AG04450 (cell line): ENCODE results near the gene CFAP20. TPM values are rescaled to one million over a fixed set of nuclear protein-coding genes. Genes with fewer than 3 reads are reported as not detected.

ENCODE experiments used
- CTCF ChIA-PET: fragments of 300-600, 350-600 bp; formaldehyde crosslinking; extraction: SDS; loops from one replicate; lab custom pipeline; 2022; ENCODE audit warnings: antibody characterized with exemption, inconsistent platforms; lab: Charles Lee
- POLR2A ChIA-PET: fragments of 350-600 bp; formaldehyde crosslinking; extraction: SDS; loops from one replicate; lab custom pipeline; 2021; ENCODE audit warnings: antibody characterized with exemption, inconsistent platforms; lab: Yijun Ruan, JAX
- DNase-seq: peaks from one replicate; pipeline ENCODE4 v3.0.0-alpha.2; 2011; ENCODE audit warnings: low read depth, low spot score
- H3K27ac ChIP-seq: one replicate; pipeline ENCODE4 v1.5.1; 2012; ENCODE audit warnings: low read depth, low read length, control low read depth
- H3K27me3 ChIP-seq: one replicate; pipeline ENCODE4 v1.6.0; 2012; ENCODE audit warnings: low read length; ENCODE audit not compliant: control insufficient read depth, insufficient read depth
- H3K4me3 ChIP-seq: 2 replicates; pipeline ENCODE4 v1.5.1; 2011; ENCODE audit warnings: mild to moderate bottlenecking, low read depth, low read length, control low read depth
- H3K9me3 ChIP-seq: 2 replicates; pipeline ENCODE4 v1.5.1; 2012; ENCODE audit warnings: low read length; ENCODE audit not compliant: control insufficient read depth, insufficient read depth
- polyA plus RNA-seq: library from polyadenylated mRNA; depleted of rRNA; stranded (reverse); fragments of >200 nt; gene quantifications from 2 replicates; pipeline ENCODE4 v1.2.3, GENCODE V29; 2011
- TF ChIP-seq, protein P1 (sequence below): IDR thresholded peaks from 2 replicates; pipeline ENCODE4 v1.5.1; 2011; ENCODE audit warnings: low read depth, low read length, control low read depth, inconsistent platforms

The CFAP20 gene
- polyA plus RNA-seq, 1 experiment = 35.7 TPM

DNA sequence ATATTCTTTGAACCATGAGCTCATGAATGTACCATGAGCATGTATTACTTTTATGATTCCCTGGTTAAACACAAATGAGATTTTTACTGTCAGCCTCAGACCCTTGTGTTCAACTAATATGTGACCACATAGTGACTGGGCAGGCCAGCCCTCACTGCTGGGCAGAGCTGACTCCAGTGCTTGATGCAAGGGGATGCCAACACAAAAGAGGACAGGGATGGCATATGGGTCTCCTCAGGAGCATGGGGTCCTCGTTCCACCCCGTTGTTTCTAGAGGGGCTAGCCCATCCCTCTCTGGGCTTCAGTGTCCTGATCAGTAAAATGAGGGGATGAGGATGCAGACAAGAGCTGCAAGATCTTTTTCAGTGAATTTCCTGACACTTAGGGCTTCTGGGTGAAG is 19.3 kb downstream of the CFAP20 start:
- Histone ChIP-seq H3K27me3 (peaks cover 2% of the 10 kb centered on the region), H3K9me3 (no peaks in the 10 kb centered on the region), H3K27ac (no peak overlapping the region), H3K4me3 (no peak overlapping the region)
- CTCF ChIA-PET = interaction anchor here (1.4 to 2.6 kb wide), 3 partner anchors 12 to 14 kb away, joined by 3 to 10 read pairs (median 3); no protein-coding TSS in a partner anchor
- POLR2A ChIA-PET = no interaction called here
- TF ChIP-seq, protein P1, sequence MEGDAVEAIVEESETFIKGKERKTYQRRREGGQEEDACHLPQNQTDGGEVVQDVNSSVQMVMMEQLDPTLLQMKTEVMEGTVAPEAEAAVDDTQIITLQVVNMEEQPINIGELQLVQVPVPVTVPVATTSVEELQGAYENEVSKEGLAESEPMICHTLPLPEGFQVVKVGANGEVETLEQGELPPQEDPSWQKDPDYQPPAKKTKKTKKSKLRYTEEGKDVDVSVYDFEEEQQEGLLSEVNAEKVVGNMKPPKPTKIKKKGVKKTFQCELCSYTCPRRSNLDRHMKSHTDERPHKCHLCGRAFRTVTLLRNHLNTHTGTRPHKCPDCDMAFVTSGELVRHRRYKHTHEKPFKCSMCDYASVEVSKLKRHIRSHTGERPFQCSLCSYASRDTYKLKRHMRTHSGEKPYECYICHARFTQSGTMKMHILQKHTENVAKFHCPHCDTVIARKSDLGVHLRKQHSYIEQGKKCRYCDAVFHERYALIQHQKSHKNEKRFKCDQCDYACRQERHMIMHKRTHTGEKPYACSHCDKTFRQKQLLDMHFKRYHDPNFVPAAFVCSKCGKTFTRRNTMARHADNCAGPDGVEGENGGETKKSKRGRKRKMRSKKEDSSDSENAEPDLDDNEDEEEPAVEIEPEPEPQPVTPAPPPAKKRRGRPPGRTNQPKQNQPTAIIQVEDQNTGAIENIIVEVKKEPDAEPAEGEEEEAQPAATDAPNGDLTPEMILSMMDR = no peak
- no peak for DNase-seq

DNA sequence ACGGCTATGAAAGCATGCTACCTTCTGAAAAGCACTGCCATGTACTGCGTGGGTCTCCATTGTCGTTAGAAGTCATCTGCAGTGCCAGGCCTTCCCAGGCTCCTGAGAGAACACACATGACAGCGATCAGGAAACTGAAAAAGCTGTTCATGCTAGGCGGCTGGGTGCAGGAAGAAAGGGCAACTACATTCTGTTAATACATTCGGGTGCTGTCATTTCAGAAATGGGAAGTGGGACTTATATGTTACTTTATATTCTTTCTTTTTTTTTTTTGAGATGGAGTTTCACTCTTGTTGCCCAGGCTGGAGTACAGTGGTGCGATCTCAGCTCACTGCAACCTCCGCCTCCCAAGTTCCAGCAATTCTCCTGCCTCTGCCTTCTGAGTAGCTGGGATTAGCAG is 19.9 kb downstream of the CFAP20 start:
- peaks cover 2% of the 10 kb centered on the region for H3K27me3 ChIP-seq
- H3K9me3 ChIP-seq = no peaks in the 10 kb centered on the region
- CTCF ChIA-PET = interaction anchor here (0.6 to 2.6 kb wide), 3 partner anchors 12 to 58 kb away, joined by 3 to 10 read pairs (median 3); no protein-coding TSS in a partner anchor
- TF ChIP-seq, protein P1 = no peak
- POLR2A ChIA-PET = no interaction called here
- no peak for DNase-seq
- no peak overlapping the region for H3K4me3 ChIP-seq
- no peak overlapping the region for H3K27ac ChIP-seq

DNA sequence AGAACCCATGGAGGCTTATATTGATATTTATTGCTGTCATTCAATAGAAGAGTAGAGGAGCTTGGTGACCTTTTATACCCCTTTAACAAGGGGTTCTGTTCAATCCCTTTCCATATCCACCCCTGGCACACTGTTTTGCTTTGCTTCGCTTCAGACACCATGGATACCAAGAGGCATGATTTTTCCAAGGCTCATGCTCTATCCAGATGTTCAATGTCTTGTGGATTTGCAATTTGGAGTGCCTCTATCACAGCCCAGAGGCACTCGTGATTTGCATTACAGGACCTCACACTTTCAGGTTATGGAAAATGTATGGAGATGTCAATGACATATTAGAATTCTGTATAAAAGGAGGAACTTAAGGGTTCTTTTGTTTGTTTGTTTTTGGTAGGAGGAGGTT is 21.5 kb downstream of the CFAP20 start:
- ChIA-PET CTCF (interaction anchor here (1.1 to 1.7 kb wide), 2 partner anchors 11 to 14 kb away, joined by 3 to 6 read pairs; no protein-coding TSS in a partner anchor), POLR2A (no interaction called here)
- Histone ChIP-seq H3K4me3 (no peak overlapping the region), H3K27me3 (peaks cover 2% of the 10 kb centered on the region), H3K9me3 (no peaks in the 10 kb centered on the region), H3K27ac (no peak overlapping the region)
- no peak for DNase-seq
- TF ChIP-seq, protein P1 = no peak

DNA sequence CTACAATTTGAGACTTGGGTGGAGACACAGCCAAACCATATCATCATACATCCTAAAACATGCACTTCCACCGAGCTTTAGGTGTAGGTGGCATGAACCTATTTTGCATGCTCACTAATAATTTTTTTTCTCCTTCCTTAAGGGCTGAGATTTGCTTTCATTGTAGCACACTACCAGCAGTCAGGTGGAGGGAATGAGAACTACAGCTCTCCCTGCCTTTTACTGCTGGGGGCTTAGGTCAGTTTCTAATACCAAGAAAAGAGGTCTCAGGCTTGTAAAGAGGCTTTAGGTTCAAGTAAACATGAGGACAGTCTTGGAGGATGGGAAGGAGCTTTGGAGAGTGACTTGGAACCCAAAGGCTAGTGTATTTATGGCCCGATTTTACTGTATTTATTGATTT is 22.0 kb downstream of the CFAP20 start:
- ChIA-PET POLR2A (no interaction called here), CTCF (interaction anchor here (0.6 to 1.7 kb wide), 3 partner anchors 11 to 250 kb away, joined by 3 to 6 read pairs (median 4); no protein-coding TSS in a partner anchor)
- no peaks in the 10 kb centered on the region for H3K9me3 ChIP-seq
- DNase-seq = no peak
- TF ChIP-seq, protein P1 = peak; percentile 20
- peaks cover 2% of the 10 kb centered on the region for H3K27me3 ChIP-seq
- H3K4me3 ChIP-seq = no peak overlapping the region
- H3K27ac ChIP-seq = no peak overlapping the region

DNA sequence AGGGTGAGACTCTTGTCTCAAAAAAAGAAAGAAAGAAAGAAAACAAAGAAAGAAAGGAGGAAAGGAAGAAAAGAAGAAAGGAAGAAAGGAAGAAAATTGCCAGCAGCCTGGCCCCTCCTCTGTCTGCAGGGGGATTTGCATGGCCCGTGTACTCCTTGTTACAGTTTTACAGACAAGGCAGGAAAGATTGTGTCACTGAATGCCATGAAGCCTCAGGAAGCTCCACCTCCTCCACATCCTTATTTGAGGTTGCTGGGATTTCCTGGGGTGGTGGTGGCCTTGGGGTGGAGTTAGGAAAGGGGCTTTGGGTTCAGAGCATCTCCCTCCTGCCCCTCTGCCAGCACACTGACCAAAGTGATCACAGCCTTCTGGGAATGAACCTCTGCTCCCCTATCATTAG is 23.6 kb downstream of the CFAP20 start:
- Histone ChIP-seq H3K4me3 (no peak overlapping the region), H3K9me3 (no peaks in the 10 kb centered on the region), H3K27ac (no peak overlapping the region), H3K27me3 (peaks cover 2% of the 10 kb centered on the region)
- ChIA-PET CTCF (interaction anchor here (1.3 kb wide), 1 partner anchor 9 kb away, joined by 3 read pairs; no protein-coding TSS in a partner anchor), POLR2A (no interaction called here)
- no peak for DNase-seq
- TF ChIP-seq, protein P1 = no peak
